Upper lobe of right lung (tissue), 1 donor: ENCODE data around the gene ZBTB16. TPM values are rescaled to one million over a fixed set of nuclear protein-coding genes. Genes with fewer than 3 reads are reported as not detected.

Experiments
- ATAC-seq: fragments of 200-7000 bp; cut with Tn5 transposase; one replicate; pipeline ENCODE4 v1.9.1; 2020; ENCODE audit warnings: mild to moderate bottlenecking, moderate library complexity
- DNase-seq: peaks from one replicate; pipeline ENCODE4 v3.0.0-alpha.2; 2020
- H3K27ac ChIP-seq: fragments of 200-600 bp; one replicate; pipeline ENCODE4 v1.8.0; 2022
- H3K27me3 ChIP-seq: fragments of 200-600 bp; one replicate; pipeline ENCODE4 v1.8.0; 2022; ENCODE audit warnings: mild to moderate bottlenecking
- H3K36me3 ChIP-seq: fragments of 200-600 bp; one replicate; pipeline ENCODE4 v1.8.0; 2022
- H3K4me1 ChIP-seq: fragments of 200-600 bp; one replicate; pipeline ENCODE4 v1.8.0; 2022
- H3K4me3 ChIP-seq: fragments of 200-600 bp; one replicate; pipeline ENCODE4 v1.8.0; 2022; ENCODE audit warnings: mild to moderate bottlenecking
- H3K9me3 ChIP-seq: fragments of 200-600 bp; one replicate; pipeline ENCODE4 v1.8.0; 2022
- intact Hi-C: fragments of 100-400 bp; cut with DNase I; formaldehyde crosslinking; loops from one replicate; pipeline ENCODE4 v1.11.0; 2022
- total RNA-seq: library from RNA; stranded (reverse); fragmentation: NEBNext Ultra II Directional; extraction: Animal tissue kit (Norgen Biotek cat#: 25700); gene quantifications from one replicate; pipeline ENCODE4 v1.2.1, GENCODE V29; 2021
- TF ChIP-seq, protein P1 (sequence below): fragments of 200-600 bp; IDR thresholded peaks from one replicate; pipeline ENCODE4 v1.8.0; 2022; ENCODE audit warnings: antibody characterized with exemption
- donor health status: DM: no; HTN: yes; CAD: no; lungs with severe emphysema.

ZBTB16 gene
- total RNA-seq, 1 donor from 2014 or later: 221 TPM

GRCh38 chr11:114166362-114166761 lies 106.9 kb downstream of the ZBTB16 start:
- no peak overlapping the region for H3K4me3 ChIP-seq
- no peaks in the 10 kb centered on the region for H3K9me3 ChIP-seq
- TF ChIP-seq, protein P1, sequence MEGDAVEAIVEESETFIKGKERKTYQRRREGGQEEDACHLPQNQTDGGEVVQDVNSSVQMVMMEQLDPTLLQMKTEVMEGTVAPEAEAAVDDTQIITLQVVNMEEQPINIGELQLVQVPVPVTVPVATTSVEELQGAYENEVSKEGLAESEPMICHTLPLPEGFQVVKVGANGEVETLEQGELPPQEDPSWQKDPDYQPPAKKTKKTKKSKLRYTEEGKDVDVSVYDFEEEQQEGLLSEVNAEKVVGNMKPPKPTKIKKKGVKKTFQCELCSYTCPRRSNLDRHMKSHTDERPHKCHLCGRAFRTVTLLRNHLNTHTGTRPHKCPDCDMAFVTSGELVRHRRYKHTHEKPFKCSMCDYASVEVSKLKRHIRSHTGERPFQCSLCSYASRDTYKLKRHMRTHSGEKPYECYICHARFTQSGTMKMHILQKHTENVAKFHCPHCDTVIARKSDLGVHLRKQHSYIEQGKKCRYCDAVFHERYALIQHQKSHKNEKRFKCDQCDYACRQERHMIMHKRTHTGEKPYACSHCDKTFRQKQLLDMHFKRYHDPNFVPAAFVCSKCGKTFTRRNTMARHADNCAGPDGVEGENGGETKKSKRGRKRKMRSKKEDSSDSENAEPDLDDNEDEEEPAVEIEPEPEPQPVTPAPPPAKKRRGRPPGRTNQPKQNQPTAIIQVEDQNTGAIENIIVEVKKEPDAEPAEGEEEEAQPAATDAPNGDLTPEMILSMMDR: no peak
- H3K27me3 ChIP-seq: no peaks in the 10 kb centered on the region
- peaks cover 93% of the 10 kb centered on the region for H3K4me1 ChIP-seq
- ATAC-seq: no peak
- peak overlapping the region; percentile 97 for H3K27ac ChIP-seq
- no peaks in the 10 kb centered on the region for H3K36me3 ChIP-seq
- intact Hi-C loops: no loop called here
- no peak for DNase-seq

DNA sequence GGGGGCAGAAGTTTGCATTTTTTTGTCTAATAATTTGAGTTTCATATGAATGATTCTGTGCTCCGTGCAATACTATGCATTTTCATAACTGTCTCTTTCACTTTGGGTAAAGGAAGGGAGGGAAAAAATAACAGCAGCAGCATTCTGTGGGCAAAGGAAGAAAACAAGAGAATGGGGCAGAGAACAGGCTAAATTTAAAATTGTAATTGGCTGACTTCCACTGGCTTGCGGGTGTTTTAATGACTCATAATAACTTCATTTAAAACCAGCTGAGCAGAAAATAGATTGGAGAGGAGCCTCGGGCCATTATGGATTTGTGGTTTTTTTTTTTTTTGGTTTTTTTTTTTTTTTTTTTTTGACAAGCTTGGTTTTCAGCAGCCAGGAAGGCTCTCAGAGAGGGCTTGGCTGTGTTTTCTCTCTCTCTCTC lies 107.4 kb downstream of the ZBTB16 start:
- Histone ChIP-seq H3K4me1 (peaks cover 93% of the 10 kb centered on the region), H3K27me3 (no peaks in the 10 kb centered on the region), H3K4me3 (no peak overlapping the region), H3K9me3 (no peaks in the 10 kb centered on the region), H3K36me3 (no peaks in the 10 kb centered on the region), H3K27ac (peak overlapping the region; percentile 97)
- DNase-seq (no peak), ATAC-seq (no peak)
- intact Hi-C loops: no loop called here
- TF ChIP-seq, protein P1: no peak

DNA sequence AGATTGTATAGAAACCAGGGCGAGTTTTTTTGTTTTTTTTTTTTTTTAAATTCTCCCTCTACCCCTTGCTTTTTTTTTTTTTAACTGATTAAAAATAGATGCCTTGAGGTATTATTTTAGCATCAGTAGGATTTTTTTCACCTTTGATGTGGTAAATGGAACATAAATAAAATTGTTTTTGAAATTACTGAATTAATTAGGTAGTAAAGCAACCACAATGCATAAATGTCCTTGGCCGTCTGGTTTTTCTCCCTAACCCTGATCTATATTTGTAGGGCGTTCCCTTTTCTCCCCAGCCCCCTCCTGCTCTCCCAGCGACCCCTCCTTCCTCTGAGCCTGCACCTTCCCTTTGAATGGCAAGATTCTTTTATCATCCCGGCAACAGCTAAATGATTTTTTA lies 107.8 kb downstream of the ZBTB16 start:
- DNase-seq: no peak
- TF ChIP-seq, protein P1: no peak
- ATAC-seq: no peak
- Histone ChIP-seq H3K4me1 (peaks cover 93% of the 10 kb centered on the region), H3K36me3 (no peaks in the 10 kb centered on the region), H3K27me3 (no peaks in the 10 kb centered on the region), H3K27ac (peak overlapping the region; percentile 97), H3K9me3 (no peaks in the 10 kb centered on the region), H3K4me3 (no peak overlapping the region)
- intact Hi-C loops: no loop called here

DNA sequence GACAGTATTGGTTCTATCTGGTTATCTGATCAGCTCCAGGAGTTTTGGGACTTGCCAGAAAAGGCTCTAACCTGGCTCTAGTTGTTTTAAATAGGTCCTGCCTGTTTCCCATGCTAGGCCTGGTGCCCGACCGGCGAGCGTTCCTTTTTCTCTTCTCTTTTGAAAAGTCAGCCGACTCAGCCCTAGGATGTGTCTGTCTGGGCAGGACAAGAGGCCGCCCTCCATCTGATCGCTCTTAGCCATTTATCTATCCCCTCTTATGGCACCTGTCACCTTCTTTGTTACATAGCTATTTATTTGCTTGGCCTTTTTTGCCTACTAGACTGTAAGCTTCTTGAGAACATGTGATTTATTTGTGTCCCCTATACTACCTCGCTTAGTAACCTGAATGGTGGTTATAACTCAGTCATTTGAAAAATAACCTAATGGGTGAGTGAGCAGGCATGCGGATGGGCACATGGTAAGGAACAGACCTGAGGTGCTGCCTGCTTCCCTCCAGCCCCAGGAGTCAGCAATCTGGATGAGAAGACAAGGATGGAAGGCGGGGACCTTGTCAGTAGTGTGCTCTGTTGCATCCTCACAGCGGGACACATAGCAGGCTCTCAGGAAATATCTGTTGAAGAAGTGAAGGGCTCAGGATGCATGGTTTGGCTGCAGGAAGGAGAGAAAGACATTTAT lies 108.4 kb downstream of the ZBTB16 start:
- intact Hi-C loops: no loop called here
- ATAC-seq (no peak), DNase-seq (no peak)
- Histone ChIP-seq H3K36me3 (no peaks in the 10 kb centered on the region), H3K27me3 (no peaks in the 10 kb centered on the region), H3K27ac (peak overlapping the region; percentile 97), H3K4me3 (no peak overlapping the region), H3K4me1 (peaks cover 96% of the 10 kb centered on the region), H3K9me3 (no peaks in the 10 kb centered on the region)
- TF ChIP-seq, protein P1: no peak

DNA sequence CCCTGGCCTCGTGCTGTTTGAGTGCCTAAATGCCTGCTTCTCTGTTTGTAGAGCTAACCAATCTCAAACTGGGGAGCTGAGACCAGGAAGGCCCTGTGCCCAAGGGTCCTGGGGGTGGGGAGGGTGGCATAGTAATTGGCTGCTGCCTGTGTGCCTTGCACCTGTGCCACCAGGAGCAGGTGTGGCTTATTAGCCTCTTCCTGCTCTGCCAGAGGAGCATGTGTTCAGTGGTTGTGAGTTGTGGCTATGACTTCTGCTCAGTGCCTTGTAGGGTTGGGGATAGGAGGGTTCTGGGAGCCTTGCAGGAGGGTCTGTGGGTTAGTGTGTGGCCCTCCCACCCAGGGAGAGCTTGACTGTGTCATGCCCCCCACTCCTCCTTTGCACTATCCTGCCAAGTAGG lies 109.2 kb downstream of the ZBTB16 start:
- ATAC-seq: no peak
- H3K4me1 ChIP-seq: peaks cover 98% of the 10 kb centered on the region
- H3K27me3 ChIP-seq: no peaks in the 10 kb centered on the region
- TF ChIP-seq, protein P1: no peak
- peak overlapping the region; percentile 97 for H3K27ac ChIP-seq
- no peak overlapping the region for H3K4me3 ChIP-seq
- no peaks in the 10 kb centered on the region for H3K9me3 ChIP-seq
- H3K36me3 ChIP-seq: no peaks in the 10 kb centered on the region
- intact Hi-C loops: no loop called here
- no peak for DNase-seq

- intact Hi-C loops: no loop called here
- H3K4me1 ChIP-seq: peaks cover 98% of the 10 kb centered on the region
- H3K9me3 ChIP-seq: no peaks in the 10 kb centered on the region
- peak overlapping the region; percentile 97 for H3K27ac ChIP-seq
- H3K4me3 ChIP-seq: no peak overlapping the region
- DNase-seq (no peak), ATAC-seq (no peak)
- TF ChIP-seq, protein P1: no peak
- H3K36me3 ChIP-seq: no peaks in the 10 kb centered on the region
- no peaks in the 10 kb centered on the region for H3K27me3 ChIP-seq
Observed at GRCh38 chr11:114169321-114169749, 109.8 kb downstream of the ZBTB16 start.
